22Rv1 (cell line): ENCODE measurements around the gene DMBT1.

Experiments
- H3K27ac ChIP-seq: fragments of 450-650 bp; 2 replicates; pipeline ENCODE4 v1.5.1; 2017
- CTCF ChIP-seq: fragments of 450-650 bp; IDR thresholded peaks from 2 replicates; pipeline ENCODE4 v1.5.1; 2017; ENCODE audit warnings: mild to moderate bottlenecking
- ZFX ChIP-seq: fragments of 450-650 bp; IDR thresholded peaks from 2 replicates; pipeline ENCODE4 v1.6.1; 2017; ENCODE audit warnings: antibody characterized with exemption, borderline replicate concordance

DMBT1 gene

DNA sequence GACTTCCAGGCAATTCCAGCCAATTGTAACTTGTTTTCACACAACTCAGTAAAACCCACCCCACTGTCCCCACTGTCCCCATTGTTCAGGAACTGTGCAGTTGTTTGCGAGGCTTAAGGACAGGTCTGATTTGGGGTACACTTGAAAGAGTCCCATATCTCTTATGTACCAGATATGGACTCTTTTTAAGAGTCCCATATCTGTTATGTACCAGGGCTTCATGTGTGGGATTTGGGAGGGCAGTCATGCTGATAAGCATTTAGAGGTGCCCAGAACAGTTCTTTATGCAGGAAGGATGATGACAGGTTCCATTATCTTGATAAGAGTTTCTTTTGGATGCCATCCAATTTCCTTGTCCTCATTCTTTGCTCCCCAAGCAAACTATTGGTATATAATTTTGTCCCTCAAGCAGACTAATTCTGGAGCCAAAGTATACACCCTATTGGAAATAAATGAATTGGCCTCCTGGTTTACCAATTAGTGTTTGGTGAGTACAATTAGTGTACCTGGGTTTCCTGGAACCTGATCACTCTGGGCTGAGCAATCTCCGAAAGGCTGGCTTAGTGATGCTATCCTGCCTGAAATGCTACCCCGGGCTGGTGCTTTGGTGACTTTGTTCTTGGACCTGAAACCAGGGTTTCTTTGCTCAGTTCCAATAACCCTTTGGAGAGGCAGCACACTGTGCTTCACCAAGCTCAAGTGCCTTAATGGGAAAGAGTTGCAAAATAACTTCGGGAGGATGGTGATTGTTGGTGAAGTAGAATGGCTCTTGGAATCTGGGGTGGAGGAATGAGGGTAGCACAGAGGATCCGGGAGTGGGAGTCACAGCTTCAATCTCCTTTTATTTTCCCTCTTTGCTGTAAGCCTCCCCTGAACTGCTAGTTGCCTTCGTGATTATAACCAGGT is 6.2 kb upstream of the DMBT1 start:
- no peak overlapping the region for H3K27ac ChIP-seq
- TF ChIP-seq ZFX (no peak), CTCF (no peak)

DNA sequence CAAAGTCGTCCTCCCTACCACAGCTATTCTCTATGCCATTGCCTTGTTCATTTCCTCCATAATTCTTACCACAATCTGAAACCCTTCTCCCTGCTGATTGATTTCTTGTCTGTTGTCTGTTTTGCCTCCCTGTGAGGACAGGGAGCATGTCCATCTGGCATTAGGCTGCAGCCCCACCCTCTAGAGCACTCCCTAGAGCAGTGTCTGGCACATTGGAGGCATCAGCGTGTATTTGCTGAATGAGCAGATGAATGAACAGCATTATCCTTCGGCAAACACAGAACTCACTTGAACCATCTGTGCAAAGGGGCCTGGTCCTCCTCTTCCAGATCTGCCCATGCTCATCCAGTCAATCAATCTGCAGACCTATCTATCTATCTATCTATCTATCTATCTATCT is 5.1 kb upstream of the DMBT1 start:
- TF ChIP-seq ZFX: no peak
- TF ChIP-seq CTCF: no peak

DNA sequence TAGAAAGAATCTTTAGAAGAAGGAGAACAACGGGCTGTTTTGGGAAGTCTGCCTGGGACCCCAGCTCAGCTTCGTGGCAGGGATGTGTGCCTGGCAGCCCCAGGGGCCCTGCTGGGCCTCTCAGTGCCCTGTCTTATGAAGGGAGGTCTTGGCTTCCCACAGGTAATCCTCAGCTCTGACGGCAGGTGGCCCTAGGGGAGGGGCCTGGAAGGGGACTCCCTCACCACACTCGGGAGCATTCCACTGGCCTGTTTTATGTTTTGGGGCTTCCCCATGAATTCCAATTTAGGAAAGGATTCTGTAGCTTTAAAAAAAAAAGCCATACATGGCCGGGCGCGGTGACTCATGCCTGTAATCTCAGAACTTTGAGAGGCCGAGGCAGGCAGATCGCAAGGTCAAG is 3.0 kb upstream of the DMBT1 start:
- TF ChIP-seq ZFX (no peak), CTCF (no peak)
- H3K27ac ChIP-seq: no peak overlapping the region

More for the DNA sequence above, 5.1 kb upstream of the DMBT1 start:
- no peak overlapping the region for H3K27ac ChIP-seq

DNA sequence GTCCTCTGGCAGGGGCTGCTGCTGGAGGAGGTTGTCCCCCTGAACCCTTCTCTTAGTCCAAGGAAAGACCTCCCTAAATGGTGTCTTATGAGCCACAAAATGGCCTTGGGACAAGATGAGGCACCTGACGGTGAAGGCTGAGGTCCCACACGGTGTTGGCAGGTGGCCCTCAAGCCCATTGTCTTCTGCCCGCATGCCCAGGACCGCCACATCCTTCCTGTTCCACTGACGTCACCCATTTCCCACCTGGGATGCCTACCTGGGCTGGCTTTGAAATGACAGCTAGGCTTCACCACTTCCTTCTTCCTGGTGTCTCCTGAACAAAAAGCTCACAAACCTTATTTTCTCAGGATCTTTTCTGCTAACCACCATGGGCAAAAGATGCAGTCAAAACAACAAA is 2.1 kb upstream of the DMBT1 start:
- TF ChIP-seq ZFX (no peak), CTCF (no peak)
- H3K27ac ChIP-seq: no peak overlapping the region

GRCh38 chr10:122559228-122559627 is 1.3 kb upstream of the DMBT1 start:
- H3K27ac ChIP-seq: no peak overlapping the region
- TF ChIP-seq CTCF: no peak
- no peak for TF ChIP-seq ZFX

GRCh38 chr10:122561212-122561611 is 658 bp downstream of the DMBT1 start:
- no peak overlapping the region for H3K27ac ChIP-seq
- TF ChIP-seq ZFX (no peak), CTCF (no peak)

DNA sequence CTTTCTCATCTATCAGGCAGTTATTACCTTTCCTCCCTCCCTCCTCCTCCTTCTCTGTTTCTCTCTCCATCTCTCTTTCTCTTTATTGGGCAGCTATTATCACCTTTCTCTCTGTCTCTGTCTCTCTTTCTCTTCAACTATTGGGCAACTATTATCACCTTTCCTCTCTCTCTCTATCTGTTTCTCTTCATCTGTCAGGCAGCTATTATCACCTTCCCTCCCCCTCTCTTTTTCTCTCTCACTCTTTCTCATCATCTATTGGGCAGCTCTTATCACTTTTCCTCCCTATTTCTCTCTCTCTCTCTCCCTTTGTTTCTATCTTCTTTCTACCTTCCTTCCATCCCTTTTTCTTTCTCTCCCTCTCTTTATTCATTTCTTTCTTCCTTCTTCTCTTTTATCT is 1.2 kb downstream of the DMBT1 start:
- H3K27ac ChIP-seq: no peak overlapping the region
- TF ChIP-seq CTCF (no peak), ZFX (no peak)
